GM23338 (cell line): ENCODE measurements around the gene PHKG2. TPM values are rescaled to one million over a fixed set of nuclear protein-coding genes. Genes with fewer than 3 reads are reported as not detected.

ENCODE experiments used
- ATAC-seq: fragments of 200-7000 bp; cut with Tn5 transposase; 3 replicates; pipeline ENCODE4 v1.9.1; 2020
- DNase-seq: peaks from one replicate; pipeline ENCODE4 v3.0.0-alpha.2; 2015; ENCODE audit warnings: low spot score
- H2AFZ ChIP-seq: fragments of 200-600 bp; sonication (generic); 2 replicates; pipeline ENCODE4 v1.8.0; 2016; ENCODE audit warnings: antibody characterized with exemption, mild to moderate bottlenecking, moderate library complexity
- H3F3A ChIP-seq: fragments of 200-600 bp; sonication (generic); replicated peaks from 2 replicates; pipeline ENCODE4 v1.8.0; 2017; ENCODE audit warnings: antibody characterized with exemption, mixed run types, low read depth
- H3K27ac ChIP-seq: fragments of 200-600 bp; sonication (generic); 2 replicates; pipeline ENCODE4 v1.6.1; 2016; ENCODE audit warnings: low read depth
- H3K27me3 ChIP-seq: fragments of 200-600 bp; sonication (generic); 2 replicates; pipeline ENCODE4 v1.8.0; 2016; ENCODE audit warnings: mild to moderate bottlenecking, mixed run types, moderate library complexity; ENCODE audit not compliant: insufficient read depth
- H3K36me3 ChIP-seq: fragments of 200-600 bp; sonication (generic); 2 replicates; pipeline ENCODE4 v1.8.0; 2016; ENCODE audit warnings: mild to moderate bottlenecking; ENCODE audit not compliant: insufficient read depth
- H3K4me1 ChIP-seq: fragments of 200-600 bp; sonication (generic); 2 replicates; pipeline ENCODE4 v1.8.0; 2016; ENCODE audit warnings: mild to moderate bottlenecking, moderate library complexity; ENCODE audit not compliant: insufficient read depth
- H3K4me2 ChIP-seq: fragments of 200-600 bp; sonication (generic); 2 replicates; pipeline ENCODE4 v1.7.1; 2017; ENCODE audit warnings: mixed run types
- H3K4me3 ChIP-seq: fragments of 200-600 bp; sonication (generic); 2 replicates; pipeline ENCODE4 v1.6.1; 2016; ENCODE audit warnings: mixed run types
- H3K79me2 ChIP-seq: fragments of 200-600 bp; sonication (generic); replicated peaks from 2 replicates; pipeline ENCODE4 v1.8.0; 2017; ENCODE audit warnings: mild to moderate bottlenecking; ENCODE audit not compliant: insufficient read depth
- H3K9me2 ChIP-seq: fragments of 200-600 bp; sonication (generic); 2 replicates; pipeline ENCODE4 v1.8.0; 2017; ENCODE audit not compliant: insufficient read depth
- H4K20me1 ChIP-seq: fragments of 200-600 bp; sonication (generic); replicated peaks from 2 replicates; pipeline ENCODE4 v1.8.0; 2017; ENCODE audit warnings: mild to moderate bottlenecking; ENCODE audit not compliant: insufficient read depth
- H3K27ac Mint-ChIP-seq: 2 replicates; pipeline ENCODE4 v1.8.0; 2020; ENCODE audit warnings: inconsistent platforms, mild to moderate bottlenecking, moderate library complexity, mixed read lengths
- H3K27me3 Mint-ChIP-seq: 3 replicates; pipeline ENCODE4 v1.8.0; 2022; ENCODE audit warnings: low read depth, mild to moderate bottlenecking, moderate library complexity, mixed read lengths, inconsistent platforms; ENCODE audit not compliant: insufficient read depth, poor library complexity
- H3K36me3 Mint-ChIP-seq: 3 replicates; pipeline ENCODE4 v1.8.0; 2021; ENCODE audit warnings: low read depth, mild to moderate bottlenecking, inconsistent platforms, moderate library complexity, mixed read lengths
- H3K4me1 Mint-ChIP-seq: 3 replicates; pipeline ENCODE4 v1.8.0; 2020; ENCODE audit warnings: mild to moderate bottlenecking, inconsistent platforms, mixed read lengths
- H3K4me3 Mint-ChIP-seq: 3 replicates; pipeline ENCODE4 v1.8.0; 2021; ENCODE audit warnings: moderate library complexity, mild to moderate bottlenecking, inconsistent platforms, mixed read lengths
- H3K9me3 Mint-ChIP-seq: 3 replicates; pipeline ENCODE4 v1.8.0; 2020; ENCODE audit warnings: moderate library complexity, mild to moderate bottlenecking, inconsistent platforms, mixed read lengths
- CREB1 ChIP-seq: fragments of 250-450 bp; sonication (Bioruptor Pico); IDR thresholded peaks from 2 replicates; pipeline ENCODE4 v1.5.0; 2020; ENCODE audit warnings: low read depth, mild to moderate bottlenecking, moderate library complexity
- EZH2 ChIP-seq: fragments of 200-600 bp; sonication (generic); IDR thresholded peaks from one replicate; pipeline ENCODE4 v1.8.0; 2017; ENCODE audit warnings: antibody characterized with exemption, mild to moderate bottlenecking, low read depth; ENCODE audit not compliant: unreplicated experiment
- EZH2phosphoT487 ChIP-seq: fragments of 200-600 bp; sonication (generic); IDR thresholded peaks from one replicate; pipeline ENCODE4 v1.8.1; 2018; ENCODE audit warnings: antibody characterized with exemption; ENCODE audit not compliant: unreplicated experiment
- NANOG ChIP-seq: IDR thresholded peaks from 2 replicates; pipeline ENCODE4 v1.6.1; 2016; ENCODE audit warnings: antibody characterized with exemption, borderline replicate concordance
- POLR2AphosphoS5 ChIP-seq: IDR thresholded peaks from 2 replicates; pipeline ENCODE4 v1.6.1; 2016; ENCODE audit warnings: antibody characterized with exemption, low read depth
- REST ChIP-seq: IDR thresholded peaks from one replicate; pipeline ENCODE4 v1.6.1; 2018; ENCODE audit warnings: antibody characterized with exemption; ENCODE audit not compliant: unreplicated experiment
- STAT1 ChIP-seq: IDR thresholded peaks from one replicate; pipeline ENCODE4 v1.6.1; 2016; ENCODE audit warnings: antibody characterized with exemption; ENCODE audit not compliant: unreplicated experiment
- ZNF114 ChIP-seq: fragments of 250-450 bp; sonication (Bioruptor Pico); IDR thresholded peaks from 2 replicates; pipeline ENCODE4 v1.5.0; 2020; ENCODE audit warnings: mild to moderate bottlenecking, moderate library complexity
- ZNF331 ChIP-seq: fragments of 250-450 bp; sonication (Bioruptor Pico); IDR thresholded peaks from 2 replicates; pipeline ENCODE4 v1.5.0; 2020; ENCODE audit warnings: low read depth, mild to moderate bottlenecking, moderate library complexity
- ZNF462 ChIP-seq: fragments of 250-450 bp; sonication (Bioruptor Pico); IDR thresholded peaks from 2 replicates; pipeline ENCODE4 v1.5.0; 2020; ENCODE audit warnings: mild to moderate bottlenecking, moderate library complexity
- polyA plus RNA-seq: library from polyadenylated mRNA; unstranded; fragments of >200 nt; fragmentation: Nextera tagmentation; extraction: Ambion mirVana; gene quantifications from 2 replicates; pipeline ENCODE4 v1.2.1, GENCODE V29; 2016
- total RNA-seq: library from RNA; depleted of rRNA; stranded (reverse); fragments of >200 nt; shearing (Covaris generic); gene quantifications from 2 replicates; pipeline ENCODE4 v1.2.3, GENCODE V29; 2014

PHKG2 gene
- total and polyA plus RNA-seq, 2 experiments from 2014 or later, result 26.9 to 27.0 TPM

- Histone ChIP-seq H3K4me3 (no peak overlapping the region), H4K20me1 (peaks cover 37% of the 10 kb centered on the region), H3K27ac (no peak overlapping the region), H3K9me2 (no peaks in the 10 kb centered on the region), H3K4me1 (peaks cover 16% of the 10 kb centered on the region), H3K27me3 (no peaks in the 10 kb centered on the region), H3K36me3 (peaks cover 52% of the 10 kb centered on the region), H3K79me2 (peaks cover 28% of the 10 kb centered on the region), H2AFZ (no peak overlapping the region), H3F3A (no peaks in the 10 kb centered on the region; the same call in 1 of the 2 replicates), H3K4me2 (no peak overlapping the region)
- ATAC-seq (no peak), DNase-seq (no peak)
- Mint-ChIP-seq H3K27me3 (peaks cover 10% of the 10 kb centered on the region), H3K27ac (no peak overlapping the region), H3K9me3 (no peaks in the 10 kb centered on the region), H3K36me3 (peaks cover 88% of the 10 kb centered on the region), H3K4me3 (no peak overlapping the region), H3K4me1 (peaks cover 16% of the 10 kb centered on the region)
- no peak for TF ChIP-seq EZH2
- no peak for TF ChIP-seq REST
- no peak for TF ChIP-seq EZH2phosphoT487
- TF ChIP-seq ZNF114 (CRISPR knock-in tag), result no peak
- TF ChIP-seq ZNF331, result no peak
Measured at GRCh38 chr16:30724641-30725417, 23.4 kb upstream of the PHKG2 start.

- Mint-ChIP-seq H3K27ac (no peak overlapping the region), H3K9me3 (no peaks in the 10 kb centered on the region), H3K4me3 (no peak overlapping the region), H3K27me3 (peaks cover 10% of the 10 kb centered on the region), H3K36me3 (peaks cover 88% of the 10 kb centered on the region), H3K4me1 (peaks cover 16% of the 10 kb centered on the region)
- Histone ChIP-seq H3K4me3 (no peak overlapping the region), H3K79me2 (peaks cover 28% of the 10 kb centered on the region), H3K36me3 (peaks cover 48% of the 10 kb centered on the region), H3K27me3 (no peaks in the 10 kb centered on the region), H3K27ac (no peak overlapping the region), H2AFZ (no peak overlapping the region), H4K20me1 (peaks cover 35% of the 10 kb centered on the region), H3K9me2 (no peaks in the 10 kb centered on the region), H3F3A (no peaks in the 10 kb centered on the region; the same call in 1 of the 2 replicates), H3K4me1 (peaks cover 16% of the 10 kb centered on the region), H3K4me2 (no peak overlapping the region)
- no peak for ATAC-seq
- no peak for DNase-seq
- no peak for TF ChIP-seq POLR2AphosphoS5
- no peak for TF ChIP-seq ZNF114 (CRISPR knock-in tag)
- TF ChIP-seq ZNF331, result no peak
- TF ChIP-seq CREB1 (CRISPR knock-in tag), result no peak
- no peak for TF ChIP-seq ZNF462 (CRISPR knock-in tag)
- no peak for TF ChIP-seq EZH2phosphoT487
- TF ChIP-seq NANOG, result no peak
- TF ChIP-seq STAT1, result no peak
Measured at GRCh38 chr16:30725418-30725792, 22.8 kb upstream of the PHKG2 start.
